KOPT-K1 (cell line): Measurements from ENCODE around the gene ACOX3.
"Not testable (repeated sequence)": the region's sequence is repeated elsewhere in the genome, so short reads cannot be mapped to it uniquely, and the experiment has no call there.

Experiments used
- H3K27ac ChIP-seq: fragments of 200-600 bp; sonication (generic); 2 replicates; pipeline ENCODE4 v1.5.1; 2016; ENCODE audit warnings: antibody characterized with exemption, mild to moderate bottlenecking, low read depth, low read length; ENCODE audit not compliant: poor library complexity, severe bottlenecking
- H3K36me3 ChIP-seq: fragments of 200-600 bp; sonication (generic); 2 replicates; pipeline ENCODE4 v1.5.1; 2017; ENCODE audit warnings: antibody characterized with exemption, mild to moderate bottlenecking, low read length, moderate library complexity; ENCODE audit not compliant: insufficient read depth
- H3K9me3 ChIP-seq: fragments of 200-600 bp; sonication (generic); 2 replicates; pipeline ENCODE4 v1.5.1; 2017; ENCODE audit warnings: antibody characterized with exemption, low read length, mild to moderate bottlenecking; ENCODE audit not compliant: insufficient read depth, poor library complexity, severe bottlenecking

The ACOX3 gene

GRCh38 chr4:8407316-8407715 lies 33.2 kb downstream of the ACOX3 start:
- Histone ChIP-seq H3K9me3 (no peaks in the 10 kb centered on the region), H3K36me3 (peaks cover 7% of the 10 kb centered on the region; the same call in 1 of the 2 replicates), H3K27ac (no peak overlapping the region)

GRCh38 chr4:8406887-8407286 lies 33.6 kb downstream of the ACOX3 start:
- not testable (repeated sequence) for H3K27ac ChIP-seq, H3K9me3 ChIP-seq, H3K36me3 ChIP-seq

- H3K36me3 ChIP-seq, result peaks cover 7% of the 10 kb centered on the region; the same call in 1 of the 2 replicates
- no peak overlapping the region for H3K27ac ChIP-seq
- H3K9me3 ChIP-seq, result no peaks in the 10 kb centered on the region
Observed at GRCh38 chr4:8405516-8405875, 35.0 kb downstream of the ACOX3 start.

GRCh38 chr4:8404791-8405515 lies 35.6 kb downstream of the ACOX3 start:
- H3K27ac ChIP-seq, result no peak overlapping the region
- H3K9me3 ChIP-seq, result no peaks in the 10 kb centered on the region
- peaks cover 7% of the 10 kb centered on the region; the same call in 1 of the 2 replicates for H3K36me3 ChIP-seq

GRCh38 chr4:8403976-8404375 lies 36.5 kb downstream of the ACOX3 start:
- Histone ChIP-seq H3K36me3 (peaks cover 7% of the 10 kb centered on the region; the same call in 1 of the 2 replicates), H3K9me3 (no peaks in the 10 kb centered on the region), H3K27ac (no peak overlapping the region)

GRCh38 chr4:8403173-8403753 lies 37.3 kb downstream of the ACOX3 start:
- H3K9me3 ChIP-seq, result no peaks in the 10 kb centered on the region
- H3K36me3 ChIP-seq, result peaks cover 7% of the 10 kb centered on the region; the same call in 1 of the 2 replicates
- H3K27ac ChIP-seq, result no peak overlapping the region

- Histone ChIP-seq H3K9me3 (no peaks in the 10 kb centered on the region), H3K27ac (no peak overlapping the region), H3K36me3 (peaks cover 7% of the 10 kb centered on the region; the same call in 1 of the 2 replicates)
Observed at GRCh38 chr4:8402640-8403039, 37.9 kb downstream of the ACOX3 start.

- Histone ChIP-seq H3K9me3 (no peaks in the 10 kb centered on the region), H3K27ac (no peak overlapping the region), H3K36me3 (peaks cover 7% of the 10 kb centered on the region; the same call in 1 of the 2 replicates)
Observed at GRCh38 chr4:8402181-8402597, 38.3 kb downstream of the ACOX3 start.

GRCh38 chr4:8401665-8402064 lies 38.9 kb downstream of the ACOX3 start:
- H3K36me3 ChIP-seq, result peaks cover 7% of the 10 kb centered on the region; the same call in 1 of the 2 replicates
- no peak overlapping the region for H3K27ac ChIP-seq
- H3K9me3 ChIP-seq, result no peaks in the 10 kb centered on the region

- H3K27ac ChIP-seq, result no peak overlapping the region
- H3K36me3 ChIP-seq, result peaks cover 6% of the 10 kb centered on the region; the same call in 1 of the 2 replicates
- no peaks in the 10 kb centered on the region for H3K9me3 ChIP-seq
Observed at GRCh38 chr4:8400632-8401325, 39.7 kb downstream of the ACOX3 start.

- H3K27ac ChIP-seq, result no peak overlapping the region
Observed at GRCh38 chr4:8399298-8399697, 41.2 kb downstream of the ACOX3 start.

GRCh38 chr4:8398347-8398746 lies 42.2 kb downstream of the ACOX3 start:
- Histone ChIP-seq H3K9me3 (no peaks in the 10 kb centered on the region), H3K27ac (no peak overlapping the region), H3K36me3 (no peaks in the 10 kb centered on the region)

More at GRCh38 chr4:8399298-8399697, 41.2 kb downstream of the ACOX3 start:
- no peaks in the 10 kb centered on the region for H3K36me3 ChIP-seq
- H3K9me3 ChIP-seq, result no peaks in the 10 kb centered on the region

GRCh38 chr4:8396762-8397406 lies 43.6 kb downstream of the ACOX3 start:
- H3K27ac ChIP-seq, result no peak overlapping the region
- no peaks in the 10 kb centered on the region for H3K36me3 ChIP-seq
- H3K9me3 ChIP-seq, result no peaks in the 10 kb centered on the region

- Histone ChIP-seq H3K27ac (no peak overlapping the region), H3K36me3 (no peaks in the 10 kb centered on the region; the same call in 1 of the 2 replicates), H3K9me3 (no peaks in the 10 kb centered on the region)
Observed at GRCh38 chr4:8395504-8396296, 44.8 kb downstream of the ACOX3 start.
